Effector memory CD8-positive, alpha-beta T cell (primary cell): Measurements from ENCODE around the gene OR9Q2.

ENCODE experiments used
- ATAC-seq: fragments of 150-1000 bp; cut with Tn5 transposase; replicated peaks from 2 replicates; pipeline ENCODE4 v1.10.0; 2021; ENCODE audit warnings: mild to moderate bottlenecking, moderate library complexity
- DNase-seq, 3 experiments: peaks; one replicate each; pipeline ENCODE4 v3.0.0; 2021
- H3K27ac Mint-ChIP-seq, 2 donors: one replicate each; pipeline ENCODE4 v1.8.0; 2022; ENCODE audit warnings: mild to moderate bottlenecking in 2 of 2, mixed read lengths in 2 of 2, moderate library complexity in 2 of 2
- H3K27me3 Mint-ChIP-seq, 2 donors: one replicate each; pipeline ENCODE4 v1.8.0; 2022; ENCODE audit warnings: mixed read lengths in 2 of 2
- H3K36me3 Mint-ChIP-seq: one replicate; pipeline ENCODE4 v1.8.0; 2022; ENCODE audit warnings: mild to moderate bottlenecking, moderate library complexity, mixed read lengths; ENCODE audit not compliant: insufficient read depth
- H3K4me1 Mint-ChIP-seq, 2 donors: one replicate each; pipeline ENCODE4 v1.8.0; 2022; ENCODE audit warnings: low read depth in 2 of 2, mixed read lengths in 2 of 2
- H3K4me3 Mint-ChIP-seq, 2 donors: one replicate each; pipeline ENCODE4 v1.8.0; 2022; ENCODE audit warnings: mild to moderate bottlenecking in 2 of 2, mixed read lengths in 2 of 2, moderate library complexity in 2 of 2
- H3K9me3 Mint-ChIP-seq, 2 donors: one replicate each; pipeline ENCODE4 v1.8.0; 2022; ENCODE audit warnings: mixed read lengths in 2 of 2
- total RNA-seq, 9 experiments: gene quantifications; one replicate each; lab custom pipeline; 2026; lab: John Stamatoyannopoulos, UW

Gene OR9Q2
- total RNA-seq = 0 to 0.29 (median 0) reads per million in 9 experiments

- ATAC-seq = no peak
- Mint-ChIP-seq H3K36me3 (no peaks in the 10 kb centered on the region), H3K4me1 (no peaks in the 10 kb centered on the region), H3K4me3 (no peak within 1 kb of the TSS), H3K27ac (no peak within 1 kb of the TSS), H3K9me3 (no peaks in the 10 kb centered on the region), H3K27me3 (peaks cover 12 to 22% of the 10 kb centered on the region in 2 donors)
- DNase-seq = no peak
These were observed at the start of gene OR9Q2 for GRCh38 chr11:58188770-58189169. Gene OR9Q2 (plus strand): TSS chr11:58189070. CDS start chr11:58190491, 1,421 bp downstream.

- Mint-ChIP-seq H3K36me3 (no peaks in the 10 kb centered on the region), H3K4me1 (no peaks in the 10 kb centered on the region), H3K27ac (no peak overlapping the region), H3K27me3 (peaks cover 12 to 34% of the 10 kb centered on the region in 2 donors), H3K9me3 (peaks cover 0 to 7% of the 10 kb centered on the region in 2 donors), H3K4me3 (no peak overlapping the region)
- no peak for DNase-seq
- ATAC-seq = no peak
These were observed 46.1 kb upstream of the OR9Q2 start for GRCh38 chr11:58142761-58143160.

GRCh38 chr11:58152781-58153180, 36.1 kb upstream of the OR9Q2 start:
- Mint-ChIP-seq H3K27ac (no peak overlapping the region), H3K4me1 (no peaks in the 10 kb centered on the region), H3K9me3 (no peaks in the 10 kb centered on the region)

GRCh38 chr11:58164389-58164788, 24.5 kb upstream of the OR9Q2 start:
- Mint-ChIP-seq H3K36me3 (no peaks in the 10 kb centered on the region), H3K4me1 (no peaks in the 10 kb centered on the region), H3K27ac (no peak overlapping the region), H3K27me3 (peaks cover 10 to 13% of the 10 kb centered on the region in 2 donors), H3K9me3 (peaks cover 0 to 2% of the 10 kb centered on the region in 2 donors), H3K4me3 (no peak overlapping the region)
- ATAC-seq = no peak
- DNase-seq = no peak

More at GRCh38 chr11:58152781-58153180, 36.1 kb upstream of the OR9Q2 start:
- H3K36me3 Mint-ChIP-seq = no peaks in the 10 kb centered on the region
- peaks cover 11 to 15% of the 10 kb centered on the region in 2 donors for H3K27me3 Mint-ChIP-seq
- no peak for DNase-seq
- no peak overlapping the region for H3K4me3 Mint-ChIP-seq
- no peak for ATAC-seq

GRCh38 chr11:58164990-58165389, 23.9 kb upstream of the OR9Q2 start:
- Mint-ChIP-seq H3K36me3 (no peaks in the 10 kb centered on the region), H3K27ac (no peak overlapping the region), H3K4me3 (no peak overlapping the region), H3K4me1 (no peaks in the 10 kb centered on the region), H3K9me3 (peaks cover 0 to 2% of the 10 kb centered on the region in 2 donors), H3K27me3 (peaks cover 13 to 15% of the 10 kb centered on the region in 2 donors)
- no peak for ATAC-seq
- no peak for DNase-seq

- ATAC-seq = no peak
- H3K4me1 Mint-ChIP-seq = no peaks in the 10 kb centered on the region
- H3K36me3 Mint-ChIP-seq = no peaks in the 10 kb centered on the region
- peaks cover 13 to 16% of the 10 kb centered on the region in 2 donors for H3K27me3 Mint-ChIP-seq
- no peak for DNase-seq
- H3K4me3 Mint-ChIP-seq = no peak overlapping the region
- H3K27ac Mint-ChIP-seq = no peak overlapping the region
- H3K9me3 Mint-ChIP-seq = no peaks in the 10 kb centered on the region
These were observed 23.3 kb upstream of the OR9Q2 start for GRCh38 chr11:58165504-58166106.

GRCh38 chr11:58177409-58178054, 11.3 kb upstream of the OR9Q2 start:
- Mint-ChIP-seq H3K4me3 (no peak overlapping the region), H3K9me3 (no peaks in the 10 kb centered on the region), H3K27me3 (peaks cover 39 to 45% of the 10 kb centered on the region in 2 donors), H3K27ac (no peak overlapping the region), H3K36me3 (peaks cover 3% of the 10 kb centered on the region), H3K4me1 (no peaks in the 10 kb centered on the region)
- ATAC-seq (no peak), DNase-seq (no peak)

GRCh38 chr11:58178444-58178843, 10.4 kb upstream of the OR9Q2 start:
- H3K36me3 Mint-ChIP-seq = peaks cover 3% of the 10 kb centered on the region
- no peak for ATAC-seq
- H3K4me1 Mint-ChIP-seq = no peaks in the 10 kb centered on the region
- no peak for DNase-seq
- no peaks in the 10 kb centered on the region for H3K9me3 Mint-ChIP-seq
- H3K4me3 Mint-ChIP-seq = no peak overlapping the region
- no peak overlapping the region for H3K27ac Mint-ChIP-seq
- peaks cover 39 to 45% of the 10 kb centered on the region in 2 donors for H3K27me3 Mint-ChIP-seq

- H3K4me3 Mint-ChIP-seq = no peak overlapping the region
- H3K4me1 Mint-ChIP-seq = no peaks in the 10 kb centered on the region
- ATAC-seq (no peak), DNase-seq (no peak)
- peaks cover 3% of the 10 kb centered on the region for H3K36me3 Mint-ChIP-seq
- no peak overlapping the region for H3K27ac Mint-ChIP-seq
- H3K27me3 Mint-ChIP-seq = peaks cover 39 to 56% of the 10 kb centered on the region in 2 donors
- H3K9me3 Mint-ChIP-seq = no peaks in the 10 kb centered on the region
These were observed 9.2 kb upstream of the OR9Q2 start for GRCh38 chr11:58179648-58180047.

- Mint-ChIP-seq H3K4me1 (no peaks in the 10 kb centered on the region), H3K9me3 (no peaks in the 10 kb centered on the region), H3K27ac (no peak overlapping the region), H3K36me3 (no peaks in the 10 kb centered on the region), H3K4me3 (no peak overlapping the region), H3K27me3 (peaks cover 12 to 23% of the 10 kb centered on the region in 2 donors)
- no peak for DNase-seq
- no peak for ATAC-seq
These were observed 1.9 kb upstream of the OR9Q2 start for GRCh38 chr11:58186938-58187337.

- H3K4me3 Mint-ChIP-seq = no peak overlapping the region
- peaks cover 12% of the 10 kb centered on the region in 2 donors for H3K27me3 Mint-ChIP-seq
- no peaks in the 10 kb centered on the region for H3K36me3 Mint-ChIP-seq
- ATAC-seq = no peak
- H3K9me3 Mint-ChIP-seq = no peaks in the 10 kb centered on the region
- H3K27ac Mint-ChIP-seq = no peak overlapping the region
- DNase-seq = no peak
- no peaks in the 10 kb centered on the region for H3K4me1 Mint-ChIP-seq
These were observed 3.4 kb downstream of the OR9Q2 start for GRCh38 chr11:58192229-58192628.

- no peaks in the 10 kb centered on the region for H3K4me1 Mint-ChIP-seq
- no peak for ATAC-seq
These were observed 4.5 kb downstream of the OR9Q2 start for GRCh38 chr11:58193391-58193790.

GRCh38 chr11:58195939-58196338, 7.1 kb downstream of the OR9Q2 start:
- Mint-ChIP-seq H3K4me1 (no peaks in the 10 kb centered on the region), H3K27me3 (peaks cover 5 to 6% of the 10 kb centered on the region in 2 donors), H3K9me3 (peaks cover 0 to 4% of the 10 kb centered on the region in 2 donors), H3K27ac (no peak overlapping the region), H3K4me3 (no peak overlapping the region), H3K36me3 (no peaks in the 10 kb centered on the region)
- ATAC-seq (no peak), DNase-seq (no peak)

More at GRCh38 chr11:58193391-58193790, 4.5 kb downstream of the OR9Q2 start:
- H3K27ac Mint-ChIP-seq = no peak overlapping the region
- no peaks in the 10 kb centered on the region for H3K9me3 Mint-ChIP-seq
- no peaks in the 10 kb centered on the region for H3K36me3 Mint-ChIP-seq
- DNase-seq = no peak
- no peak overlapping the region for H3K4me3 Mint-ChIP-seq
- peaks cover 12% of the 10 kb centered on the region in 2 donors for H3K27me3 Mint-ChIP-seq

- no peak overlapping the region for H3K4me3 Mint-ChIP-seq
- no peaks in the 10 kb centered on the region for H3K36me3 Mint-ChIP-seq
- peaks cover 14 to 21% of the 10 kb centered on the region in 2 donors for H3K27me3 Mint-ChIP-seq
- peaks cover 8% of the 10 kb centered on the region in 2 donors for H3K9me3 Mint-ChIP-seq
- no peaks in the 10 kb centered on the region for H3K4me1 Mint-ChIP-seq
- DNase-seq = no peak
- no peak overlapping the region for H3K27ac Mint-ChIP-seq
- ATAC-seq = no peak
These were observed 10.4 kb downstream of the OR9Q2 start for GRCh38 chr11:58199271-58199670.
